SU-DHL-6 (cell line): ENCODE measurements around the gene BCL6.

Source experiments
- H2AFZ ChIP-seq: fragments of 200-600 bp; sonication (generic); 2 replicates; pipeline ENCODE4 v1.6.1; 2014; ENCODE audit warnings: low read depth, mild to moderate bottlenecking, moderate library complexity, mixed read lengths, antibody characterized with exemption, low read length; ENCODE audit not compliant: severe bottlenecking
- H3F3A ChIP-seq: fragments of 200-600 bp; shearing (Covaris generic); 2 replicates; pipeline ENCODE4 v1.6.0; 2016; ENCODE audit warnings: antibody characterized with exemption, mild to moderate bottlenecking; ENCODE audit not compliant: insufficient read depth
- H3K27ac ChIP-seq: fragments of 200-600 bp; sonication (generic); 2 replicates; pipeline ENCODE4 v1.5.1; 2016; ENCODE audit warnings: low read depth, mild to moderate bottlenecking, low read length, moderate library complexity, mixed read lengths
- H3K27me3 ChIP-seq: fragments of 200-600 bp; sonication (generic), shearing (Covaris generic); 2 replicates; pipeline ENCODE4 v1.6.0; 2014; ENCODE audit warnings: mild to moderate bottlenecking, low read length
- H3K36me3 ChIP-seq: fragments of 200-600 bp; sonication (generic); 2 replicates; pipeline ENCODE4 v1.6.1; 2014; ENCODE audit warnings: mild to moderate bottlenecking, low read length, mixed read lengths
- H3K4me2 ChIP-seq: fragments of 300-600, 200-600 bp; shearing (Covaris generic), sonication (generic); 2 replicates; pipeline ENCODE4 v1.6.0; 2014; ENCODE audit warnings: low read length, low read depth, mild to moderate bottlenecking; ENCODE audit not compliant: poor library complexity, severe bottlenecking
- H3K4me3 ChIP-seq: fragments of 200-600 bp; sonication (generic); 2 replicates; pipeline ENCODE4 v1.5.1; 2014; ENCODE audit warnings: antibody characterized with exemption, low read length, mild to moderate bottlenecking, mixed read lengths; ENCODE audit not compliant: insufficient read depth, poor library complexity, severe bottlenecking
- H3K79me2 ChIP-seq: fragments of 200-600 bp; sonication (generic); 2 replicates; pipeline ENCODE4 v1.6.1; 2014; ENCODE audit warnings: mild to moderate bottlenecking, low read length, moderate library complexity; ENCODE audit not compliant: insufficient read depth
- H3K9ac ChIP-seq: fragments of 200-600 bp; sonication (generic); 2 replicates; pipeline ENCODE4 v1.7.0; 2014; ENCODE audit warnings: mild to moderate bottlenecking, low read length
- H3K9me2 ChIP-seq: fragments of 200-600 bp; sonication (generic); replicated peaks from 2 replicates; pipeline ENCODE4 v1.6.1; 2014; ENCODE audit warnings: low read length; ENCODE audit not compliant: insufficient read depth
- H3K9me3 ChIP-seq: fragments of 200-600 bp; sonication (generic); 2 replicates; pipeline ENCODE4 v1.6.1; 2014; ENCODE audit warnings: low read length, mixed read lengths; ENCODE audit not compliant: insufficient read depth
- H4K20me1 ChIP-seq: fragments of 200-600 bp; sonication (generic); 2 replicates; pipeline ENCODE4 v1.6.1; 2014; ENCODE audit warnings: low read depth, mild to moderate bottlenecking, antibody characterized with exemption, low read length, moderate library complexity, mixed read lengths
- EZH2phosphoT487 ChIP-seq: fragments of 200-600 bp; sonication (generic), shearing (Covaris generic); conservative IDR thresholded peaks from 2 replicates; pipeline ENCODE4 v1.6.1; 2018; ENCODE audit warnings: mild to moderate bottlenecking, antibody characterized with exemption, low read length, moderate library complexity, mixed read lengths
- TF ChIP-seq, protein P1 (sequence below): fragments of 200-600 bp; sonication (generic); IDR thresholded peaks from one replicate; pipeline ENCODE4 v1.5.1; 2017; ENCODE audit warnings: antibody characterized with exemption, mild to moderate bottlenecking, low read length, moderate library complexity; ENCODE audit not compliant: insufficient read depth, poor library complexity, severe bottlenecking

Gene BCL6

DNA sequence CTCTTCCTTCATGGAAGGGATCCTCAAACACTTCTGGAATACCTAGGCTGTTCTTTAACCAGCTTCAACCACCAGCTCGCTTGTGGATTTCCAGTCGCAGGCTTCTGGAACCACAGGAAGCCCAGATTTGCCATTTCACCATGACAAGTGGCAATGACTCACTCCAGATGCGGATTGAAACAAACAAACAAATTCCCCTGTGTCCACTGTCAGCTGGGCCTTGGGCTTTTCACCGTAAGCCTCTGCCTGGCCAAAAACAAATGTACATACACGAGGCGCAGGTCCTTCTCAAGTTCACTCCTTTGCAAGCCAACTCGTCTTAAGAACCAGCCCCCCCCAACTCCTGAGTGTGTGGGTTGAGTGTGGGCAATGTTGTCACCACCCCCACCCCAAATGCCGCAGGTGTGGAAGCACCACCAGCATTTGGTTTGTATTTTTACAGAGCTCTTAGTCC, 8.8 kb downstream of the BCL6 start:
- Histone ChIP-seq H3K4me2 (peak overlapping the region; percentile 97), H4K20me1 (peaks cover 34% of the 10 kb centered on the region), H3K36me3 (peaks cover 47% of the 10 kb centered on the region), H3K79me2 (peaks cover 99% of the 10 kb centered on the region), H3K27ac (peak overlapping the region; percentile 92), H3K27me3 (no peaks in the 10 kb centered on the region), H3K9me2 (no peaks in the 10 kb centered on the region), H3K4me3 (peak overlapping the region; percentile 16), H2AFZ (no peak overlapping the region), H3K9me3 (no peaks in the 10 kb centered on the region), H3F3A (peaks cover 93% of the 10 kb centered on the region), H3K9ac (peak overlapping the region; percentile 99)
- TF ChIP-seq, protein P1, sequence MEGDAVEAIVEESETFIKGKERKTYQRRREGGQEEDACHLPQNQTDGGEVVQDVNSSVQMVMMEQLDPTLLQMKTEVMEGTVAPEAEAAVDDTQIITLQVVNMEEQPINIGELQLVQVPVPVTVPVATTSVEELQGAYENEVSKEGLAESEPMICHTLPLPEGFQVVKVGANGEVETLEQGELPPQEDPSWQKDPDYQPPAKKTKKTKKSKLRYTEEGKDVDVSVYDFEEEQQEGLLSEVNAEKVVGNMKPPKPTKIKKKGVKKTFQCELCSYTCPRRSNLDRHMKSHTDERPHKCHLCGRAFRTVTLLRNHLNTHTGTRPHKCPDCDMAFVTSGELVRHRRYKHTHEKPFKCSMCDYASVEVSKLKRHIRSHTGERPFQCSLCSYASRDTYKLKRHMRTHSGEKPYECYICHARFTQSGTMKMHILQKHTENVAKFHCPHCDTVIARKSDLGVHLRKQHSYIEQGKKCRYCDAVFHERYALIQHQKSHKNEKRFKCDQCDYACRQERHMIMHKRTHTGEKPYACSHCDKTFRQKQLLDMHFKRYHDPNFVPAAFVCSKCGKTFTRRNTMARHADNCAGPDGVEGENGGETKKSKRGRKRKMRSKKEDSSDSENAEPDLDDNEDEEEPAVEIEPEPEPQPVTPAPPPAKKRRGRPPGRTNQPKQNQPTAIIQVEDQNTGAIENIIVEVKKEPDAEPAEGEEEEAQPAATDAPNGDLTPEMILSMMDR = no peak
- no peak for TF ChIP-seq EZH2phosphoT487

DNA sequence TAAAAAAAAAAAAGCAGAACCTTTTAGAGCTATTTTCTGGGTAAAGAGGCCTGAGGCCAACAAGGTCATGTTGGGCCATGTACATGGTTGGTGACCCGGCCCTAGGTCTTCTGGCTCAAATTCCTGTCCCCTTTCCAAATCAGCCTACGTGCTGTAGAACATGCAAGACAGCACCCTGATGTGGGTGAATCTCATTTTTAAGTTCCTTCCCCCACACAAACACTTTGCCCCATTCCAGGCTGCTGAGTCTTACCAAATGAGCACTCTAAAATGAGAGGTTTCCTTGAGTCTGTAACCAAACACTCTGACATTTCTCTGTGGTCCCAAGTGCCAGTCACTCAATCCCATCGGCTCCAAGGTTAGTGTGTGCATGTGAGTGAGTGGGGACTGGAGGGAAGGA, 9.4 kb downstream of the BCL6 start:
- H3K4me2 ChIP-seq = peak overlapping the region; percentile 97
- H3K9me3 ChIP-seq = no peaks in the 10 kb centered on the region
- H3K9me2 ChIP-seq = no peaks in the 10 kb centered on the region
- no peak overlapping the region for H2AFZ ChIP-seq
- H3K4me3 ChIP-seq = no peak overlapping the region
- no peaks in the 10 kb centered on the region for H3K27me3 ChIP-seq
- peaks cover 53% of the 10 kb centered on the region for H3K36me3 ChIP-seq
- H3K9ac ChIP-seq = peak overlapping the region; percentile 99
- H3F3A ChIP-seq = peaks cover 94% of the 10 kb centered on the region
- H3K79me2 ChIP-seq = peaks cover 99% of the 10 kb centered on the region
- H4K20me1 ChIP-seq = peaks cover 40% of the 10 kb centered on the region
- no peak for TF ChIP-seq EZH2phosphoT487
- H3K27ac ChIP-seq = peak overlapping the region; percentile 92

DNA sequence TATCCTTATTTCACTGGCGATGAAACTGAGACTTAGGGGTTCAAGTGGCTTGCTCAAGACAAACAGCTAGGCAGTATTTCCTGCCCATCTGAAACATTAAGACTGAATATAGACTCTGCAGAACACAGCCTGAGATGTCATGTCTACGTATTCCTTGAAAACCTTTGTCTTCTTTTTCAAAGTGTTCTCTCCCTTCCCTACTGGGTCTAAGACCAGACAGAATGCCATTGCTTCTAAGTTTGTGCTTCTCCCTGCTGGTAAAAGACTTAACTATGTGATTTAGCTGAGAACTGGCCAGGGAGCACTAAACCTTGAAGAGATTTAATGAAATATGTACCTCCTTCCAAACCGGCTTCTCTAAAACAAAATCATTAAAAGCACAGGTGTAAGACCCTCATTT, 9.9 kb downstream of the BCL6 start:
- Histone ChIP-seq H3K27ac (peak overlapping the region; percentile 92), H3K4me2 (peak overlapping the region; percentile 97), H3K36me3 (peaks cover 58% of the 10 kb centered on the region), H3F3A (peaks cover 94% of the 10 kb centered on the region), H3K9me2 (no peaks in the 10 kb centered on the region), H3K27me3 (no peaks in the 10 kb centered on the region), H3K79me2 (peaks cover 98% of the 10 kb centered on the region), H4K20me1 (peaks cover 40% of the 10 kb centered on the region), H2AFZ (no peak overlapping the region), H3K4me3 (no peak overlapping the region), H3K9me3 (no peaks in the 10 kb centered on the region), H3K9ac (peak overlapping the region; percentile 99; the same call in 1 of the 2 replicates)
- TF ChIP-seq, protein P1 = no peak
- no peak for TF ChIP-seq EZH2phosphoT487

DNA sequence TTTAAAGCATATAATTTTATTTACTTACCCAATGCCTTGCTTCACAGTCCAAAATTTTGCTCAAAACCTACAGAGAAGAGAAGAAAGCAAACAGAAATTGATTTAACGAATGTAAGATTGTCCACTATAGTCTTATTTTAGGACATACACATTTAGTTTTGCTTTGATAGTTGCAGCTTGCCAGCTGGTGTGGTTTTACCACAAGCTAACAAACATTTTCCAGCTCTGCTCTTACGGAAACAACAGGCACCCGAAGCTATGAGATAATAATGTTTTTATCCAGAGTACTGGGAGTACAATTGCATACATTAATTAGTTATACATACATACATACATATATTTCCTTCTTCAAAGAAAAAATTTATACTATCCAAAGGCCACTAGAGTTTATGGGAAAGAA, 10.4 kb downstream of the BCL6 start:
- peak overlapping the region; percentile 92 for H3K27ac ChIP-seq

More for the DNA sequence above, 10.4 kb downstream of the BCL6 start:
- TF ChIP-seq, protein P1 = no peak
- no peak for TF ChIP-seq EZH2phosphoT487
- H3K4me3 ChIP-seq = no peak overlapping the region
- H3K4me2 ChIP-seq = peak overlapping the region; percentile 97
- no peak overlapping the region for H2AFZ ChIP-seq
- peaks cover 63% of the 10 kb centered on the region for H3K36me3 ChIP-seq
- H3K9me2 ChIP-seq = no peaks in the 10 kb centered on the region
- peaks cover 93% of the 10 kb centered on the region for H3K79me2 ChIP-seq
- H3K9me3 ChIP-seq = no peaks in the 10 kb centered on the region
- H3K9ac ChIP-seq = no peak overlapping the region
- H3F3A ChIP-seq = peaks cover 96% of the 10 kb centered on the region
- H3K27me3 ChIP-seq = no peaks in the 10 kb centered on the region
- H4K20me1 ChIP-seq = peaks cover 42% of the 10 kb centered on the region
